WTC11 (cell line): ENCODE data around the gene CCR6. TPM values are rescaled to one million over a fixed set of nuclear protein-coding genes. Genes with fewer than 3 reads are reported as not detected.

Source experiments
- ATAC-seq: fragments of 200-7000 bp; cut with Tn5 transposase; 2 replicates; pipeline ENCODE4 v1.10.0; 2021; ENCODE audit warnings: mild to moderate bottlenecking, moderate library complexity
- CTCF ChIA-PET: fragments of 300-600 bp; sonication (Branson Sonifier 250); formaldehyde crosslinking; loops from one replicate; lab custom pipeline; 2021; ENCODE audit warnings: antibody characterized with exemption; lab: Charles Lee
- POLR2A ChIA-PET: fragments of 350-600 bp; sonication (Branson Sonifier 250); formaldehyde crosslinking; loops from one replicate; lab custom pipeline; 2021; ENCODE audit warnings: antibody characterized with exemption; lab: Charles Lee
- DNase-seq: peaks from one replicate; pipeline ENCODE4 v3.0.0; 2021; ENCODE audit warnings: low spot score
- H3K27ac Mint-ChIP-seq: 2 replicates; pipeline ENCODE4 v1.8.0; 2021; ENCODE audit warnings: mixed read lengths
- H3K27me3 Mint-ChIP-seq: 2 replicates; pipeline ENCODE4 v1.8.0; 2021; ENCODE audit warnings: low read depth, mild to moderate bottlenecking, moderate library complexity, mixed read lengths
- H3K36me3 Mint-ChIP-seq: 2 replicates; pipeline ENCODE4 v1.8.0; 2021; ENCODE audit warnings: mixed read lengths
- H3K4me1 Mint-ChIP-seq: 2 replicates; pipeline ENCODE4 v1.8.0; 2022; ENCODE audit warnings: mixed read lengths
- H3K4me3 Mint-ChIP-seq: 2 replicates; pipeline ENCODE4 v1.8.0; 2021; ENCODE audit warnings: mild to moderate bottlenecking, moderate library complexity, mixed read lengths
- H3K9me3 Mint-ChIP-seq: 2 replicates; pipeline ENCODE4 v1.8.0; 2021; ENCODE audit warnings: mixed read lengths
- CBFB ChIP-seq: sonication (generic); formaldehyde crosslinking; IDR thresholded peaks from 2 replicates; pipeline ENCODE4 v1.8.1; 2022; ENCODE audit warnings: mild to moderate bottlenecking, low read depth, missing genetic modification reagents
- E2F5 ChIP-seq: sonication (generic); formaldehyde crosslinking; IDR thresholded peaks from 2 replicates; pipeline ENCODE4 v1.8.1; 2022; ENCODE audit warnings: mild to moderate bottlenecking, moderate library complexity, missing genetic modification reagents
- EMX1 ChIP-seq: fragments of 250-450 bp; sonication (Bioruptor Pico); IDR thresholded peaks from 2 replicates; pipeline ENCODE4 v1.8.0; 2021; ENCODE audit warnings: mild to moderate bottlenecking
- ERG ChIP-seq: fragments of 250-450 bp; sonication (Bioruptor Pico); IDR thresholded peaks from 2 replicates; pipeline ENCODE4 v1.8.0; 2021; ENCODE audit warnings: mild to moderate bottlenecking
- ESRRA ChIP-seq: sonication (generic); formaldehyde crosslinking; IDR thresholded peaks from 2 replicates; pipeline ENCODE4 v1.8.1; 2022; ENCODE audit warnings: mild to moderate bottlenecking, missing genetic modification reagents, borderline replicate concordance
- GRHL2 ChIP-seq: fragments of 250-450 bp; sonication (Bioruptor Pico); IDR thresholded peaks from 2 replicates; pipeline ENCODE4 v1.8.0; 2022; ENCODE audit warnings: mild to moderate bottlenecking, moderate library complexity; ENCODE audit not compliant: insufficient replicate concordance, severe bottlenecking
- GTF2I ChIP-seq: fragments of 250-450 bp; sonication (Bioruptor Pico); conservative IDR thresholded peaks from 2 replicates; pipeline ENCODE4 v1.4.0; 2021; ENCODE audit warnings: mild to moderate bottlenecking
- NR1H2 ChIP-seq: sonication (generic); formaldehyde crosslinking; IDR thresholded peaks from 2 replicates; pipeline ENCODE4 v1.9.0; 2021; ENCODE audit warnings: mild to moderate bottlenecking, moderate library complexity, missing genetic modification reagents
- NR2C2 ChIP-seq: sonication (generic); formaldehyde crosslinking; IDR thresholded peaks from 2 replicates; pipeline ENCODE4 v1.8.0; 2022; ENCODE audit warnings: mild to moderate bottlenecking, missing genetic modification reagents
- RELA ChIP-seq: sonication (generic); formaldehyde crosslinking; IDR thresholded peaks from 2 replicates; pipeline ENCODE4 v1.8.1; 2022; ENCODE audit warnings: missing genetic modification reagents, mild to moderate bottlenecking, borderline replicate concordance
- TEAD1 ChIP-seq: sonication (generic); formaldehyde crosslinking; IDR thresholded peaks from 2 replicates; pipeline ENCODE4 v1.8.0; 2022; ENCODE audit warnings: mild to moderate bottlenecking, missing genetic modification reagents
- TP53 ChIP-seq: sonication (generic); formaldehyde crosslinking; IDR thresholded peaks from 2 replicates; pipeline ENCODE4 v1.8.1; 2023; ENCODE audit warnings: mild to moderate bottlenecking, missing genetic modification reagents
- ZMAT4 ChIP-seq: fragments of 250-450 bp; sonication (Bioruptor Pico); IDR thresholded peaks from 2 replicates; pipeline ENCODE4 v1.9.0; 2021; ENCODE audit warnings: mild to moderate bottlenecking
- ZNF121 ChIP-seq: sonication (generic); formaldehyde crosslinking; IDR thresholded peaks from 2 replicates; pipeline ENCODE4 v1.8.0; 2023; ENCODE audit warnings: missing genetic modification reagents
- ZNF219 ChIP-seq: sonication (generic); formaldehyde crosslinking; IDR thresholded peaks from 2 replicates; pipeline ENCODE4 v1.8.0; 2023; ENCODE audit warnings: missing genetic modification reagents, mild to moderate bottlenecking, borderline replicate concordance
- ZNF317 ChIP-seq: sonication (generic); formaldehyde crosslinking; IDR thresholded peaks from 2 replicates; pipeline ENCODE4 v1.8.1; 2023; ENCODE audit warnings: low read depth, mild to moderate bottlenecking, moderate library complexity, missing genetic modification reagents, borderline replicate concordance
- ZNF423 ChIP-seq: fragments of 250-450 bp; sonication (Bioruptor Pico); IDR thresholded peaks from 2 replicates; pipeline ENCODE4 v2.1.2; 2022; ENCODE audit warnings: mild to moderate bottlenecking, moderate library complexity
- total RNA-seq: library from RNA; stranded (reverse); gene quantifications from 3 replicates; pipeline ENCODE4 v1.2.3, GENCODE V29; 2021
- TF ChIP-seq, protein P1 (sequence below): sonication (generic); formaldehyde crosslinking; IDR thresholded peaks from 2 replicates; pipeline ENCODE4 v1.8.1; 2023; ENCODE audit warnings: mild to moderate bottlenecking, missing genetic modification reagents, borderline replicate concordance
- TF ChIP-seq, protein P2 (sequence below): sonication (generic); formaldehyde crosslinking; IDR thresholded peaks from 2 replicates; pipeline ENCODE4 v1.8.1; 2022; ENCODE audit warnings: low read depth, missing genetic modification reagents, borderline replicate concordance
- TF ChIP-seq, protein P3 (sequence below): sonication (generic); formaldehyde crosslinking; conservative IDR thresholded peaks from 2 replicates; pipeline ENCODE4 v1.8.1; 2022; ENCODE audit warnings: mild to moderate bottlenecking, missing genetic modification reagents
- TF ChIP-seq, protein P4 (sequence below): sonication (generic); formaldehyde crosslinking; IDR thresholded peaks from 2 replicates; pipeline ENCODE4 v1.8.1; 2023; ENCODE audit warnings: mild to moderate bottlenecking, missing genetic modification reagents

Gene CCR6
- total RNA-seq, 1 experiment from 2014 or later: not detected

DNA sequence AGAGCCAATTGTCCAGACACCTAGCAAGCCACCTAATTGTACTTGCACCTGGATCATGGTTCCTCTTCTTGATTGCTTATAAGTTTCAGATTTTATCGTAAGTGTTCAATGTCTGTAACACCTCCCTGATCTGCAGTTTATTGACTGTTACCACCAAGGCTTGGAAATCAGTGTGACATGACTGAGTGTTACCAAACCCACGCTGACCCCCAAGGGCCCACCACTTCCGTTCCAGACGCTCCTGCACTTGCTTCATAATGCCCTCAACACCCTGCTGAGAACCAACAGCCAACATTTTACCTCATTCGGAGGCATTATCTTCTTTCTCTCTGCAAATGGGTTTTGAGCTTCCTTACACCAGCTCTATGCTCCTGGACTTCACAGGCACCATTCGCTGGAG, 6.3 kb downstream of the CCR6 start:
- no peaks in the 10 kb centered on the region for H3K36me3 Mint-ChIP-seq
- H3K9me3 Mint-ChIP-seq: no peaks in the 10 kb centered on the region
- TF ChIP-seq ZNF317 (CRISPR knock-in tag) (no peak), NR1H2 (CRISPR knock-in tag) (no peak), CBFB (CRISPR knock-in tag) (no peak), GRHL2 (CRISPR knock-in tag) (no peak), ERG (CRISPR knock-in tag) (no peak)
- TF ChIP-seq, protein P1, sequence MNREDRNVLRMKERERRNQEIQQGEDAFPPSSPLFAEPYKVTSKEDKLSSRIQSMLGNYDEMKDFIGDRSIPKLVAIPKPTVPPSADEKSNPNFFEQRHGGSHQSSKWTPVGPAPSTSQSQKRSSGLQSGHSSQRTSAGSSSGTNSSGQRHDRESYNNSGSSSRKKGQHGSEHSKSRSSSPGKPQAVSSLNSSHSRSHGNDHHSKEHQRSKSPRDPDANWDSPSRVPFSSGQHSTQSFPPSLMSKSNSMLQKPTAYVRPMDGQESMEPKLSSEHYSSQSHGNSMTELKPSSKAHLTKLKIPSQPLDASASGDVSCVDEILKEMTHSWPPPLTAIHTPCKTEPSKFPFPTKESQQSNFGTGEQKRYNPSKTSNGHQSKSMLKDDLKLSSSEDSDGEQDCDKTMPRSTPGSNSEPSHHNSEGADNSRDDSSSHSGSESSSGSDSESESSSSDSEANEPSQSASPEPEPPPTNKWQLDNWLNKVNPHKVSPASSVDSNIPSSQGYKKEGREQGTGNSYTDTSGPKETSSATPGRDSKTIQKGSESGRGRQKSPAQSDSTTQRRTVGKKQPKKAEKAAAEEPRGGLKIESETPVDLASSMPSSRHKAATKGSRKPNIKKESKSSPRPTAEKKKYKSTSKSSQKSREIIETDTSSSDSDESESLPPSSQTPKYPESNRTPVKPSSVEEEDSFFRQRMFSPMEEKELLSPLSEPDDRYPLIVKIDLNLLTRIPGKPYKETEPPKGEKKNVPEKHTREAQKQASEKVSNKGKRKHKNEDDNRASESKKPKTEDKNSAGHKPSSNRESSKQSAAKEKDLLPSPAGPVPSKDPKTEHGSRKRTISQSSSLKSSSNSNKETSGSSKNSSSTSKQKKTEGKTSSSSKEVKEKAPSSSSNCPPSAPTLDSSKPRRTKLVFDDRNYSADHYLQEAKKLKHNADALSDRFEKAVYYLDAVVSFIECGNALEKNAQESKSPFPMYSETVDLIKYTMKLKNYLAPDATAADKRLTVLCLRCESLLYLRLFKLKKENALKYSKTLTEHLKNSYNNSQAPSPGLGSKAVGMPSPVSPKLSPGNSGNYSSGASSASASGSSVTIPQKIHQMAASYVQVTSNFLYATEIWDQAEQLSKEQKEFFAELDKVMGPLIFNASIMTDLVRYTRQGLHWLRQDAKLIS (CRISPR knock-in tag): no peak
- TF ChIP-seq, protein P2, sequence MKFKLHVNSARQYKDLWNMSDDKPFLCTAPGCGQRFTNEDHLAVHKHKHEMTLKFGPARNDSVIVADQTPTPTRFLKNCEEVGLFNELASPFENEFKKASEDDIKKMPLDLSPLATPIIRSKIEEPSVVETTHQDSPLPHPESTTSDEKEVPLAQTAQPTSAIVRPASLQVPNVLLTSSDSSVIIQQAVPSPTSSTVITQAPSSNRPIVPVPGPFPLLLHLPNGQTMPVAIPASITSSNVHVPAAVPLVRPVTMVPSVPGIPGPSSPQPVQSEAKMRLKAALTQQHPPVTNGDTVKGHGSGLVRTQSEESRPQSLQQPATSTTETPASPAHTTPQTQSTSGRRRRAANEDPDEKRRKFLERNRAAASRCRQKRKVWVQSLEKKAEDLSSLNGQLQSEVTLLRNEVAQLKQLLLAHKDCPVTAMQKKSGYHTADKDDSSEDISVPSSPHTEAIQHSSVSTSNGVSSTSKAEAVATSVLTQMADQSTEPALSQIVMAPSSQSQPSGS (CRISPR knock-in tag): no peak
- TF ChIP-seq, protein P3, sequence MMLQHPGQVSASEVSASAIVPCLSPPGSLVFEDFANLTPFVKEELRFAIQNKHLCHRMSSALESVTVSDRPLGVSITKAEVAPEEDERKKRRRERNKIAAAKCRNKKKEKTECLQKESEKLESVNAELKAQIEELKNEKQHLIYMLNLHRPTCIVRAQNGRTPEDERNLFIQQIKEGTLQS (CRISPR knock-in tag): no peak
- TF ChIP-seq, protein P4, sequence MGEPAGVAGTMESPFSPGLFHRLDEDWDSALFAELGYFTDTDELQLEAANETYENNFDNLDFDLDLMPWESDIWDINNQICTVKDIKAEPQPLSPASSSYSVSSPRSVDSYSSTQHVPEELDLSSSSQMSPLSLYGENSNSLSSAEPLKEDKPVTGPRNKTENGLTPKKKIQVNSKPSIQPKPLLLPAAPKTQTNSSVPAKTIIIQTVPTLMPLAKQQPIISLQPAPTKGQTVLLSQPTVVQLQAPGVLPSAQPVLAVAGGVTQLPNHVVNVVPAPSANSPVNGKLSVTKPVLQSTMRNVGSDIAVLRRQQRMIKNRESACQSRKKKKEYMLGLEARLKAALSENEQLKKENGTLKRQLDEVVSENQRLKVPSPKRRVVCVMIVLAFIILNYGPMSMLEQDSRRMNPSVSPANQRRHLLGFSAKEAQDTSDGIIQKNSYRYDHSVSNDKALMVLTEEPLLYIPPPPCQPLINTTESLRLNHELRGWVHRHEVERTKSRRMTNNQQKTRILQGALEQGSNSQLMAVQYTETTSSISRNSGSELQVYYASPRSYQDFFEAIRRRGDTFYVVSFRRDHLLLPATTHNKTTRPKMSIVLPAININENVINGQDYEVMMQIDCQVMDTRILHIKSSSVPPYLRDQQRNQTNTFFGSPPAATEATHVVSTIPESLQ: no peak
- POLR2A ChIA-PET: no interaction called here
- no peaks in the 10 kb centered on the region for H3K27me3 Mint-ChIP-seq
- H3K4me3 Mint-ChIP-seq: no peak overlapping the region
- H3K4me1 Mint-ChIP-seq: no peaks in the 10 kb centered on the region
- CTCF ChIA-PET: interaction anchor here (1.0 to 1.9 kb wide), 2 partner anchors 12 to 817 kb away, joined by 3 to 10 read pairs; no protein-coding TSS in a partner anchor
- no peak overlapping the region for H3K27ac Mint-ChIP-seq
- DNase-seq (no peak), ATAC-seq (no peak)

DNA sequence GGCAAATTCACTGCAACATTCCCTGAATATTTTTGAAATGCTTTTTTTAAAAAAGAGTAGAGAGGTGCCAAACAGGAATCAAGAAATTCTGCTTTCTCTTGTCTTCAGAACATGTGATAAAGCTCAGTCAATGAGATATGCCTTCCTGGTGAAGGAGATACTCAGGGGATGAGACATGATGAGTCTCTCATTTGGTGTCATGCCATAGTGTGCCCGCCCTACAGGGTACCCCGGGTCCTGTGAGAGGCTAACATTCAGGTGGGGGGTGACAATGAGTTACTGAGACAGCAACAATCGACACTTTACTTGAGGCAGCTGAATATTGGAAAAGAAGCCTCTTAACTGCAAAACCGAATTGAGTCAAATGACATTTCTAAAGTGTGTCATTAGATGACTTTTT, 6.7 kb downstream of the CCR6 start:
- H3K36me3 Mint-ChIP-seq: no peaks in the 10 kb centered on the region
- H3K4me3 Mint-ChIP-seq: no peak overlapping the region
- DNase-seq: no peak
- H3K4me1 Mint-ChIP-seq: no peaks in the 10 kb centered on the region
- TF ChIP-seq GTF2I (CRISPR knock-in tag) (no peak), RELA (CRISPR knock-in tag) (no peak), ZNF219 (no peak), EMX1 (CRISPR knock-in tag) (no peak), E2F5 (CRISPR knock-in tag) (no peak), NR2C2 (CRISPR knock-in tag) (no peak), ZNF423 (no peak), ESRRA (CRISPR knock-in tag) (no peak), TP53 (CRISPR knock-in tag) (no peak), ZMAT4 (CRISPR knock-in tag) (no peak), TEAD1 (CRISPR knock-in tag) (no peak), ZNF121 (CRISPR knock-in tag) (no peak)
- TF ChIP-seq, protein P2 (CRISPR knock-in tag): no peak
- POLR2A ChIA-PET: no interaction called here
- no peaks in the 10 kb centered on the region for H3K27me3 Mint-ChIP-seq
- no peak for ATAC-seq
- H3K27ac Mint-ChIP-seq: no peak overlapping the region
- H3K9me3 Mint-ChIP-seq: no peaks in the 10 kb centered on the region
- CTCF ChIA-PET: interaction anchor here (1.9 kb wide), 1 partner anchor 12 kb away, joined by 10 read pairs; no protein-coding TSS in a partner anchor
